IMR-90 (cell line): ENCODE measurements around the gene MGAT3. TPM values are rescaled to one million over a fixed set of nuclear protein-coding genes. Genes with fewer than 3 reads are reported as not detected.

Experiments used
- ATAC-seq: fragments of 200-7000 bp; cut with Tn5 transposase; 2 replicates; pipeline ENCODE4 v1.9.1; 2020; ENCODE audit warnings: low read depth, mild to moderate bottlenecking, moderate library complexity
- BruUV-seq: library from RNA; stranded (reverse); fragments of 400-500 nt; replicated peaks from 2 replicates; lab custom pipeline; 2021; lab: Mats Ljungman, UMichigan
- CTCF ChIA-PET: fragments of 300-600 bp; formaldehyde crosslinking; extraction: SDS; loops from one replicate; lab custom pipeline; 2021; ENCODE audit warnings: antibody characterized with exemption; lab: Yijun Ruan, JAX
- POLR2A ChIA-PET: fragments of 300-600 bp; sonication (Branson Sonifier 250); formaldehyde crosslinking; loops from one replicate; lab custom pipeline; 2022; ENCODE audit warnings: antibody characterized with exemption; ENCODE audit not compliant: unreplicated experiment; lab: Charles Lee
- DNase-seq: peaks from one replicate; pipeline ENCODE4 v3.0.0; 2013
- H2AFZ ChIP-seq: replicated peaks from 2 replicates; pipeline ENCODE3; 2013; ENCODE audit warnings: low read length, mild to moderate bottlenecking; ENCODE audit not compliant: poor library complexity
- H2AK5ac ChIP-seq: 2 replicates; pipeline ENCODE4 v1.6.1; 2013; ENCODE audit warnings: low read depth, low read length, inconsistent platforms
- H2AK9ac ChIP-seq: replicated peaks from 2 replicates; pipeline ENCODE3; 2013; ENCODE audit warnings: mild to moderate bottlenecking, low read depth, low read length, moderate library complexity; ENCODE audit not compliant: poor library complexity
- H2BK120ac ChIP-seq: 2 replicates; pipeline ENCODE4 v1.6.1; 2013; ENCODE audit warnings: low read depth, low read length, inconsistent platforms
- H2BK15ac ChIP-seq: 3 replicates; pipeline ENCODE4 v1.6.1; 2013; ENCODE audit warnings: low read depth, low read length, inconsistent platforms
- H2BK20ac ChIP-seq: 2 replicates; pipeline ENCODE4 v1.6.1; 2013; ENCODE audit warnings: low read depth, mild to moderate bottlenecking, inconsistent platforms, low read length, moderate library complexity
- H2BK5ac ChIP-seq: 2 replicates; pipeline ENCODE4 v1.6.1; 2013; ENCODE audit warnings: mild to moderate bottlenecking, low read depth, low read length, inconsistent platforms; ENCODE audit not compliant: poor library complexity, severe bottlenecking
- H3K14ac ChIP-seq: replicated peaks from 2 replicates; pipeline ENCODE4 v1.6.1; 2013; ENCODE audit warnings: low read depth, low read length, inconsistent platforms
- H3K18ac ChIP-seq: 2 replicates; pipeline ENCODE4 v1.6.1; 2013; ENCODE audit warnings: low read depth, low read length, control low read depth
- H3K23ac ChIP-seq: 2 replicates; pipeline ENCODE4 v1.6.1; 2013; ENCODE audit warnings: low read depth, low read length, inconsistent platforms
- H3K27ac ChIP-seq: 2 replicates; pipeline ENCODE4 v1.5.1; 2013; ENCODE audit warnings: mild to moderate bottlenecking, control low read depth, low read length; ENCODE audit not compliant: insufficient read depth
- H3K27me3 ChIP-seq: 2 replicates; pipeline ENCODE4 v1.6.1; 2013; ENCODE audit warnings: low read length; ENCODE audit not compliant: control insufficient read depth, insufficient read depth
- H3K36me3 ChIP-seq: 2 replicates; pipeline ENCODE4 v1.6.1; 2013; ENCODE audit warnings: low read length, mixed read lengths; ENCODE audit not compliant: control insufficient read depth, insufficient read depth
- H3K4ac ChIP-seq: 2 replicates; pipeline ENCODE4 v1.6.1; 2013; ENCODE audit warnings: low read depth, low read length, inconsistent platforms
- H3K4me1 ChIP-seq: 2 replicates; pipeline ENCODE4 v1.6.1; 2013; ENCODE audit warnings: low read length, mixed read lengths; ENCODE audit not compliant: control insufficient read depth, insufficient read depth
- H3K4me2 ChIP-seq: 2 replicates; pipeline ENCODE4 v1.6.1; 2013; ENCODE audit warnings: low read depth, mild to moderate bottlenecking, control low read depth, low read length, moderate library complexity
- H3K4me3 ChIP-seq: 2 replicates; pipeline ENCODE4 v1.5.1; 2013; ENCODE audit warnings: low read depth, mild to moderate bottlenecking, control low read depth, low read length, moderate library complexity; ENCODE audit not compliant: insufficient read depth
- H3K56ac ChIP-seq: 2 replicates; pipeline ENCODE4 v1.6.1; 2013; ENCODE audit warnings: low read length, inconsistent platforms; ENCODE audit not compliant: insufficient read depth; ENCODE audit errors: extremely low read depth
- H3K79me1 ChIP-seq, 2 experiments: 2 replicates each; pipeline ENCODE4 v1.6.1; 2013; ENCODE audit warnings: low read length in 2 of 2, inconsistent platforms in 1 of 2, low read depth in 1 of 2
- H3K9ac ChIP-seq: 2 replicates; pipeline ENCODE4 v1.6.1; 2013; ENCODE audit warnings: low read depth, low read length, control low read depth
- H3K9me1 ChIP-seq: 2 replicates; pipeline ENCODE4 v1.6.1; 2013; ENCODE audit warnings: low read length, inconsistent platforms; ENCODE audit not compliant: insufficient read depth
- H3K9me3 ChIP-seq: 2 replicates; pipeline ENCODE4 v1.6.1; 2013; ENCODE audit warnings: low read length; ENCODE audit not compliant: control insufficient read depth, insufficient read depth
- H4K20me1 ChIP-seq: 2 replicates; pipeline ENCODE4 v1.6.1; 2013; ENCODE audit warnings: low read length, inconsistent platforms; ENCODE audit not compliant: insufficient read depth
- H4K5ac ChIP-seq: 2 replicates; pipeline ENCODE4 v1.6.1; 2013; ENCODE audit warnings: mild to moderate bottlenecking, low read depth, low read length, control low read depth
- H4K8ac ChIP-seq, 2 experiments: 2 replicates each; pipeline ENCODE4 v1.6.1; 2013; ENCODE audit warnings: low read depth in 2 of 2, low read length in 2 of 2, control low read depth in 1 of 2, inconsistent platforms in 1 of 2
- H4K91ac ChIP-seq: 2 replicates; pipeline ENCODE4 v1.6.1; 2013; ENCODE audit warnings: low read depth, low read length, inconsistent platforms; ENCODE audit not compliant: insufficient read depth
- MAZ ChIP-seq: IDR thresholded peaks from 2 replicates; pipeline ENCODE4 v1.6.1; 2012; ENCODE audit warnings: low read depth, mild to moderate bottlenecking, low read length, improper control_type of control experiment, moderate library complexity, borderline replicate concordance
- NFE2L2 ChIP-seq: fragments of 150-350 bp; IDR thresholded peaks from 2 replicates; pipeline ENCODE4 v1.6.1; 2016; ENCODE audit warnings: low read depth, mild to moderate bottlenecking, low read length
- RFX5 ChIP-seq: IDR thresholded peaks from 2 replicates; pipeline ENCODE4 v1.8.0; 2012; ENCODE audit warnings: low read depth, mild to moderate bottlenecking, low read length, moderate library complexity
- USF2 ChIP-seq: fragments of 150-350 bp; IDR thresholded peaks from 2 replicates; pipeline ENCODE4 v1.6.1; 2017; ENCODE audit warnings: mild to moderate bottlenecking, antibody characterized with exemption, low read length, low read depth
- WGBS, 2 experiments: methylation state at CpG; one replicate each; pipeline versions ENCODE4 v1.1.5 to v1.1.7; 2013; ENCODE audit warnings: missing lambda C conversion rate in 2 of 2; ENCODE audit not compliant: insufficient read length in 1 of 2; ENCODE audit errors: extremely low coverage in 2 of 2; 5-methylcytosine and 5-hydroxymethylcytosine counted together
- dilution Hi-C: fragments of 300-500 bp; cut with HindIII; formaldehyde crosslinking; loops from one replicate; pipeline ENCODE4 v1.14.3; 2018; ENCODE audit warnings: low sequenced_read_pairs; ENCODE audit not compliant: unreplicated experiment
- in situ Hi-C: fragments of 300-500 bp; cut with MboI; formaldehyde crosslinking; loops from 3 replicates; pipeline ENCODE4 v1.14.3; 2019; ENCODE audit warnings: low sequenced_read_pairs, inconsistent platforms, mixed read lengths
- intact Hi-C: fragments of 100-400 bp; cut with micrococcal nuclease; formaldehyde crosslinking; loops from 2 replicates; pipeline ENCODE4 v1.10.0; 2022
- polyA plus RNA-seq, 3 experiments: library from polyadenylated mRNA; depleted of rRNA; stranded (reverse); fragments of >200 nt; gene quantifications; 2 replicates each; pipeline ENCODE4 v1.2.3, GENCODE V29; 2012; ENCODE audit warnings: low replicate concordance in 1 of 3
- total RNA-seq: library from RNA; depleted of rRNA; stranded (reverse); fragments of >200 nt; gene quantifications from 2 replicates; pipeline ENCODE4 v1.2.3, GENCODE V29; 2012

The MGAT3 gene
- total and polyA plus RNA-seq, 2 of the 4 experiments (the other 2 are of a cell fraction) = 0.36 to 1.1 TPM

- no TSS peak for BruUV-seq
- Histone ChIP-seq H2AK5ac (no peak overlapping the region), H2BK15ac (no peak overlapping the region), H2AFZ (no peak overlapping the region), H3K79me1 (no peaks in the 10 kb centered on the region), H4K8ac (no peak overlapping the region), H3K4ac (no peak overlapping the region), H3K27me3 (peaks cover 31% of the 10 kb centered on the region), H4K91ac (no peak overlapping the region), H3K27ac (no peak overlapping the region), H3K4me2 (no peak overlapping the region), H3K4me1 (peaks cover 8% of the 10 kb centered on the region; the same call in 1 of the 2 replicates), H3K18ac (no peak overlapping the region), H2AK9ac (no peak overlapping the region), H2BK20ac (no peak overlapping the region), H3K9me1 (no peaks in the 10 kb centered on the region; the same call in none of the 2 replicates), H3K23ac (no peak overlapping the region), H3K4me3 (no peak overlapping the region), H3K9me3 (no peaks in the 10 kb centered on the region), H3K36me3 (no peaks in the 10 kb centered on the region), H3K9ac (no peak overlapping the region), H3K56ac (no peak overlapping the region), H4K20me1 (no peaks in the 10 kb centered on the region), H2BK120ac (no peak overlapping the region), H4K5ac (no peak overlapping the region), H3K14ac (no peak overlapping the region), H2BK5ac (no peak overlapping the region)
- DNase-seq (no peak), ATAC-seq (no peak)
- TF ChIP-seq USF2 = no peak
- no peak for TF ChIP-seq RFX5
- TF ChIP-seq MAZ = no peak
- no peak for TF ChIP-seq NFE2L2
- 56% methylated on average over 3 of the region's 6 CpGs; no CpG with 5 or more reads in 1 of the 2 experiments for WGBS, 2 experiments
- CTCF ChIA-PET = no interaction called here
- intact Hi-C loops = no loop called here
- POLR2A ChIA-PET = no interaction called here
- in situ Hi-C loops = no loop called here
- dilution Hi-C loops = no loop called here
Observed at GRCh38 chr22:39452740-39453040, 4.1 kb upstream of the MGAT3 start.
